GM13976 (cell line): Measurements from ENCODE around the gene AIPL1.

Experiments used
- DNase-seq: peaks from one replicate; pipeline ENCODE4 v3.0.0; 2012; ENCODE audit warnings: low spot score
- CTCF ChIP-seq: IDR thresholded peaks from 2 replicates; pipeline ENCODE4 v1.5.1; 2012; ENCODE audit warnings: borderline replicate concordance, mild to moderate bottlenecking; ENCODE audit not compliant: insufficient read depth; ENCODE audit errors: extremely low read depth, missing control alignments, control extremely low read depth
- in situ Hi-C: fragments of 300-500 bp; cut with MboI; formaldehyde crosslinking; loops from one replicate; pipeline ENCODE4 v1.12.0; 2022; ENCODE audit warnings: low sequenced_read_pairs, mixed read lengths, inconsistent platforms; ENCODE audit not compliant: unreplicated experiment

Gene AIPL1

GRCh38 chr17:6408276-6408675 is 26.6 kb downstream of the AIPL1 start:
- no peak for TF ChIP-seq CTCF
- in situ Hi-C loops, result loop anchor here (10.0 to 25.0 kb wide), 2 partner anchors 696 to 823 kb away; partner anchors contain the start of gene NLRP1
- DNase-seq, result no peak

- in situ Hi-C loops, result loop anchor here (10.0 to 25.0 kb wide), 2 partner anchors 690 to 817 kb away; partner anchors contain the start of gene NLRP1
- TF ChIP-seq CTCF, result no peak
Measured at GRCh38 chr17:6402258-6402657, 32.7 kb downstream of the AIPL1 start.

GRCh38 chr17:6398955-6399354 is 36.0 kb downstream of the AIPL1 start:
- no peak for TF ChIP-seq CTCF
- no peak for DNase-seq
- in situ Hi-C loops, result no loop called here

More at GRCh38 chr17:6402258-6402657, 32.7 kb downstream of the AIPL1 start:
- no peak for DNase-seq

- TF ChIP-seq CTCF, result no peak
- DNase-seq, result no peak
- in situ Hi-C loops, result no loop called here
Measured at GRCh38 chr17:6394055-6394606, 40.8 kb downstream of the AIPL1 start.

GRCh38 chr17:6393351-6393952 is 41.5 kb downstream of the AIPL1 start:
- in situ Hi-C loops, result no loop called here
- TF ChIP-seq CTCF, result no peak
- DNase-seq, result no peak

GRCh38 chr17:6392609-6393350 is 42.1 kb downstream of the AIPL1 start:
- no peak for DNase-seq
- TF ChIP-seq CTCF, result no peak
- in situ Hi-C loops, result no loop called here
